GM12872 (cell line): ENCODE measurements around the gene BRD1.

Experiments
- CTCF ChIP-seq: IDR thresholded peaks from 3 replicates; pipeline ENCODE4 v1.5.1; 2011; ENCODE audit warnings: low read depth, mild to moderate bottlenecking, low read length, moderate library complexity; ENCODE audit not compliant: insufficient read depth

BRD1 gene

GRCh38 chr22:49867303-49868265 lies 39.9 kb upstream of the BRD1 start:
- TF ChIP-seq CTCF, result no peak

GRCh38 chr22:49866646-49867045 lies 39.0 kb upstream of the BRD1 start:
- TF ChIP-seq CTCF, result no peak

- no peak for TF ChIP-seq CTCF
Observed at GRCh38 chr22:49866134-49866533, 38.5 kb upstream of the BRD1 start.

GRCh38 chr22:49865156-49865555 lies 37.5 kb upstream of the BRD1 start:
- TF ChIP-seq CTCF, result no peak

- no peak for TF ChIP-seq CTCF
Observed at GRCh38 chr22:49863931-49864330, 36.3 kb upstream of the BRD1 start.

- no peak for TF ChIP-seq CTCF
Observed at GRCh38 chr22:49862496-49862776, 34.8 kb upstream of the BRD1 start.

GRCh38 chr22:49861642-49862495 lies 34.2 kb upstream of the BRD1 start:
- TF ChIP-seq CTCF, result no peak
